Body of pancreas (tissue), 4 donors: ENCODE measurements around the gene TULP4. TPM values are rescaled to one million over a fixed set of nuclear protein-coding genes. Genes with fewer than 3 reads are reported as not detected.

Experiments
- ATAC-seq: fragments of 150-250 bp; one replicate; pipeline ENCODE4 v1.9.1; 2016
- DNase-seq, 4 donors: peaks; one replicate each; pipeline ENCODE4 v3.0.0-alpha.2; 2019
- H3K27ac ChIP-seq, 4 donors: fragments of 200-600 bp; sonication (generic); 1 replicate in 3 of 4; 2 replicates in 1 of 4; pipeline versions ENCODE4 v1.5.1 to v1.6.1; 2016 to 2019; ENCODE audit warnings: mild to moderate bottlenecking in 1 of 4, mixed read lengths in 1 of 4, moderate library complexity in 1 of 4
- H3K27me3 ChIP-seq, 2 donors: fragments of 200-600 bp; sonication (generic); one replicate each; pipeline ENCODE4 v1.6.0; 2016; ENCODE audit warnings: mild to moderate bottlenecking in 1 of 2
- H3K36me3 ChIP-seq, 2 donors: fragments of 200-600 bp; sonication (generic); replicated peaks in 1 of 2; 2 replicates each; pipeline ENCODE4 v1.5.1; 2016; ENCODE audit warnings: low read depth in 2 of 2; ENCODE audit not compliant: insufficient read depth in 1 of 2
- H3K4me1 ChIP-seq: fragments of 200-600 bp; sonication (generic); one replicate; pipeline ENCODE4 v1.6.0; 2016
- H3K4me3 ChIP-seq, 2 donors: fragments of 200-600 bp; sonication (generic); 1 replicate in 1 of 2; 2 replicates in 1 of 2; pipeline ENCODE4 v1.5.1; 2016 to 2019
- H3K9me3 ChIP-seq, 3 donors: fragments of 200-600 bp; sonication (generic); 1 replicate in 2 of 3; 2 replicates in 1 of 3; pipeline ENCODE4 v1.5.1; 2016
- POLR2A ChIP-seq, 3 donors: fragments of 450-650 bp; IDR thresholded peaks; one replicate each; pipeline ENCODE4 v1.6.1; 2016; ENCODE audit warnings: antibody characterized with exemption in 3 of 3, mild to moderate bottlenecking in 2 of 3
- WGBS, 2 donors: methylation state at CpG; one replicate each; pipeline ENCODE4 v1.1.5; 2017; 5-methylcytosine and 5-hydroxymethylcytosine counted together
- intact Hi-C: fragments of 100-400 bp; cut with DNase I; formaldehyde crosslinking; loops from one replicate; pipeline ENCODE4 v1.15.1; 2023
- total RNA-seq, 2 donors: library from RNA; depleted of rRNA; stranded (reverse); fragments of >200 nt; gene quantifications; one replicate each; pipeline ENCODE4 v1.1.0, GENCODE V29; 2016
- TF ChIP-seq, protein P1 (sequence below), 7 experiments: fragments of 450-650 bp in 4 of 7; fragments of 200-600 bp in 3 of 7; sonication (generic) in 3 of 7; IDR thresholded peaks; one replicate each; pipeline ENCODE4 v1.5.1; 2016 to 2019; ENCODE audit warnings: antibody characterized with exemption in 7 of 7

The TULP4 gene
- total RNA-seq, 2 donors from 2014 or later, result 81.2 to 92.3 TPM

DNA sequence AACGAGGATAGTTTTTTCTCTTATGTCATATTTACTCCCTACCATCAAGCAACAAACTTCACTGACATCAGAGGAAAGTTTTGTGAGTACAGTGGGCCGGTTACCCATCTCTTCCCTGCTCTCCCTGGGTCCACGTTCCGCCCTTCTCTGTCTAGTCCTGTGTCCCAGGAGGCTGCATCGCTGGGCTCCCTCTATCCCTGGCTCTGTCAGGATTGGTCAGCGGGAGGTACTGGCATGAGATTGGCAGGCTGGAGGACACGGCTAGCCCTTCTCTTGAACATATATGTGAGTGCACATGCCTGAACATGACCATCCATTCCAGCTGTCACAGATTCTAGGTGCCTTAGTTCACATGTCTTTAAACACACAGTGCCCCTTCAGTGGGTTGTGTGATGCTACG lies 217.4 kb downstream of the TULP4 start:
- no peak overlapping the region for H3K4me3 ChIP-seq
- ATAC-seq, result no peak

DNA sequence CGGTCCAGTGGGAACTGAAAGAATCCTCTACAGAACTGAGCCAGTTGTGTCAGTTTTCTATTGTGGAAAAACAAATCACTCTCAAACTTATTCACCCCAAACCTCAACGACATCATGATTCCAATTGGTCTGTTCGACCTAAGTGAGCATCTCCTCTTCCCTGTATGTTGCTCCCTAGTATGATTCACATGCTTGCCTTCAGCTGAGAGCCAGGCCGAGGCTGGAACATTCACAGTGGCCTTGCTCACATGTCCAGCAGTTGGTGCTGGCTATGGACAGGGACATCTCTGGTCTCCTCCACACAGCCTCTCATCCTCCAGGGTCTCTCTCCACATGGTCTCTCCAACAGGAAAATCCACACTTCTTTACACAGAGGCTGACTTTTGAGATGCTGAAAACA lies 219.3 kb downstream of the TULP4 start:
- DNase-seq (no peak), ATAC-seq (no peak)
- Histone ChIP-seq H3K27me3 (no peaks in the 10 kb centered on the region), H3K4me1 (no peaks in the 10 kb centered on the region), H3K36me3 (no peaks in the 10 kb centered on the region), H3K27ac (no peak overlapping the region), H3K9me3 (no peaks in the 10 kb centered on the region), H3K4me3 (no peak overlapping the region)
- intact Hi-C loops, result no loop called here
- TF ChIP-seq, protein P1, sequence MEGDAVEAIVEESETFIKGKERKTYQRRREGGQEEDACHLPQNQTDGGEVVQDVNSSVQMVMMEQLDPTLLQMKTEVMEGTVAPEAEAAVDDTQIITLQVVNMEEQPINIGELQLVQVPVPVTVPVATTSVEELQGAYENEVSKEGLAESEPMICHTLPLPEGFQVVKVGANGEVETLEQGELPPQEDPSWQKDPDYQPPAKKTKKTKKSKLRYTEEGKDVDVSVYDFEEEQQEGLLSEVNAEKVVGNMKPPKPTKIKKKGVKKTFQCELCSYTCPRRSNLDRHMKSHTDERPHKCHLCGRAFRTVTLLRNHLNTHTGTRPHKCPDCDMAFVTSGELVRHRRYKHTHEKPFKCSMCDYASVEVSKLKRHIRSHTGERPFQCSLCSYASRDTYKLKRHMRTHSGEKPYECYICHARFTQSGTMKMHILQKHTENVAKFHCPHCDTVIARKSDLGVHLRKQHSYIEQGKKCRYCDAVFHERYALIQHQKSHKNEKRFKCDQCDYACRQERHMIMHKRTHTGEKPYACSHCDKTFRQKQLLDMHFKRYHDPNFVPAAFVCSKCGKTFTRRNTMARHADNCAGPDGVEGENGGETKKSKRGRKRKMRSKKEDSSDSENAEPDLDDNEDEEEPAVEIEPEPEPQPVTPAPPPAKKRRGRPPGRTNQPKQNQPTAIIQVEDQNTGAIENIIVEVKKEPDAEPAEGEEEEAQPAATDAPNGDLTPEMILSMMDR (IDR thresholded peaks at IDR 0.05), result no peak
- no peak for TF ChIP-seq POLR2A (IDR thresholded peaks at IDR 0.05)
- 78 to 83% methylated on average over 4 of the region's 4 CpGs for WGBS, 2 donors

More for the DNA sequence above, 217.4 kb downstream of the TULP4 start:
- Histone ChIP-seq H3K36me3 (no peaks in the 10 kb centered on the region), H3K4me1 (no peaks in the 10 kb centered on the region), H3K27me3 (no peaks in the 10 kb centered on the region), H3K9me3 (no peaks in the 10 kb centered on the region), H3K27ac (no peak overlapping the region)
- WGBS, 2 donors, result 77 to 86% methylated on average over 8 of the region's 8 CpGs
- no peak for DNase-seq
- TF ChIP-seq, protein P1 (IDR thresholded peaks at IDR 0.05), result no peak
- TF ChIP-seq POLR2A (IDR thresholded peaks at IDR 0.05), result no peak
- intact Hi-C loops, result no loop called here

DNA sequence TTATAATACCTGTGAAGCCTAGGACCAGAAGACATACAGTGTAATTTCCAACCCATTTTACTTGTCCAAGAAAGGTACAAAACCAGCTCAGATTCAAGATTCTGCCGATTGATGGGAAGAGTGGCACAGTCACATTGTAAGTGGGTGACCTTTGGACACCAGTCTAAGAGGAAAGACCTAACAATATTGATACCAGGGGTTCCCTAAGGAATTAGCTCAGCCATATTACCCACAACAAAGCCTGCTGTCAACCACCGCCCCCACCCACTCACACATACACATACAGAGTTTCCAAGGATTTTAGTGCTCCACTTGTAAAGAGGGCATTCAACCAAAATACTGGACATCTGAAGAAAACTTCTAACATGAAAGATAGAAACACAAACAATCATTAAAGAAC lies 219.7 kb downstream of the TULP4 start:
- no peaks in the 10 kb centered on the region for H3K27me3 ChIP-seq
- 73 to 96% methylated on average over 2 of the region's 2 CpGs for WGBS, 2 donors
- TF ChIP-seq, protein P1 (IDR thresholded peaks at IDR 0.05), result no peak
- no peak for TF ChIP-seq POLR2A (IDR thresholded peaks at IDR 0.05)
- ATAC-seq (no peak), DNase-seq (no peak)
- no peaks in the 10 kb centered on the region for H3K9me3 ChIP-seq
- H3K4me1 ChIP-seq, result no peaks in the 10 kb centered on the region
- no peak overlapping the region for H3K4me3 ChIP-seq
- no peaks in the 10 kb centered on the region for H3K36me3 ChIP-seq
- intact Hi-C loops, result no loop called here
- no peak overlapping the region for H3K27ac ChIP-seq

DNA sequence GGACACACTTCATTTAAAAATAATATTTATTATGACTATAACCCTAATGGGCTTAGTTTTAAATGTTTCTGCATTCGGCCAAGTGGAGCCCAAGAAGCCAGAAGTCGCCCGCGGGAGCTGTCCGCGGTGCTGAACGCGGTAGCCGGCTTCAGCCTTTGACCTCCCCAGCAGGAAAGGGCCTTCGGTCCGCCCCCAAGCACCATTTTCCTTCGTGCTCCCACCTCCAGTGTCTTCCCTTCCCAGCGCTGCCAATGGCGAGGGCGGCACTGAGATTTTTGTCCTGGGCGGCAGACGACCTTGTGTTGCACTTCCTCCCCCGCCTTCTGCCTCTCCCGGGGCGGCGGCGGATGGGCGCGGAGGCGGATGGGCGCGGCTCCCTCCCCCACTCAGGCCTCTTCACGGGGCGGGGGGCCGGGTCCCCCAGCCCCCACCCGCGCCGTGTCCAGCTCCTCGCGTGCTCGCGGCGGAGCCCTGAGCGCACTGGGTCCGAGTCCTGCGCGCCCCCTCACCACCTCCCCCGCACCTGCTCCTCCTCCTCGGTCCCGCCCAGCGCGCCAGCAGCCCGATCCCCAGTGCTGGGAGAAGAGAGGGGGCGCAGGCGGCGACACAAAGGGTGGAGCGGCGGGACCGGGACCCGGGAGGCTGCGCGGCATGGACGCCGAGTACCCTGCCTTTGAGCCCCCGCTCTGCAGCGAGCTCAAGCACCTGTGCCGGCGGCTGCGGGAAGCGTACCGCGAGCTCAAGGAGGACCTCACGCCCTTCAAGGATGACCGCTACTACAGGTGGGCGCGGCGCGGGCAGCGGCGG lies 224.0 kb downstream of the TULP4 start:
- peak overlapping the region; percentile 28 to 71 for H3K4me3 ChIP-seq
- ATAC-seq (peak; percentile 81), DNase-seq (peak; percentile 78 to 86 (median 80))
- intact Hi-C loops, result no loop called here
- no peaks in the 10 kb centered on the region for H3K36me3 ChIP-seq
- 0 to 1% methylated on average over 11 to 60 of the region's 75 CpGs for WGBS, 2 donors
- H3K27ac ChIP-seq, result peak overlapping the region in 2 of 4 donors; percentile 53 to 71
- peaks cover 5% of the 10 kb centered on the region for H3K4me1 ChIP-seq
- no peaks in the 10 kb centered on the region for H3K9me3 ChIP-seq
- TF ChIP-seq, protein P1 (IDR thresholded peaks at IDR 0.05), result no peak
- TF ChIP-seq POLR2A (IDR thresholded peaks at IDR 0.05), result peak in 1 of 3 donors; percentile 27
- no peaks in the 10 kb centered on the region for H3K27me3 ChIP-seq
